K562 (cell line): ENCODE measurements around the gene SLC29A3. TPM values are rescaled to one million over a fixed set of nuclear protein-coding genes. Genes with fewer than 3 reads are reported as not detected.

Experiments used
- ELF4 ChIP-seq: fragments of 450-650 bp; formaldehyde crosslinking; IDR thresholded peaks from 2 replicates; pipeline ENCODE4 v1.4.0; 2022; ENCODE audit warnings: missing genetic modification characterization
- GTF3C2 ChIP-seq: IDR thresholded peaks from 3 replicates; pipeline ENCODE4 v1.6.1; 2011; ENCODE audit warnings: borderline replicate concordance, mild to moderate bottlenecking, moderate library complexity; ENCODE audit not compliant: insufficient read length; ENCODE audit errors: extremely low read depth
- OTX1 ChIP-seq: fragments of 450-650 bp; formaldehyde crosslinking; IDR thresholded peaks from 2 replicates; pipeline ENCODE4 v1.4.0; 2022; ENCODE audit warnings: mild to moderate bottlenecking
- polyA plus RNA-seq, 8 experiments: library from polyadenylated mRNA; depleted of rRNA in 4 of 8; stranded (reverse) in 5 of 8; unstranded in 3 of 8; fragments of >200 nt; fragmentation: Nextera tagmentation in 2 of 8; fragmentation: Illumina TruSeq in 1 of 8; extraction: Ambion mirVana in 2 of 8; extraction: Trizol in 1 of 8; gene quantifications; 2 replicates each; pipeline versions ENCODE4 v1.2.1 to v1.2.3, GENCODE V29; 2011 to 2014; ENCODE audit warnings: inconsistent platforms in 1 of 8, missing spikeins in 1 of 8
- total RNA-seq, 7 experiments: library from RNA; depleted of rRNA in 6 of 7; stranded (reverse); fragments of >200 nt in 6 of 7; fragmentation: Illumina TruSeq in 2 of 7; extraction: Trizol in 2 of 7; gene quantifications; 2 replicates each; pipeline versions ENCODE4 v1.2.1 to v1.2.3, GENCODE V29; 2011 to 2021; ENCODE audit warnings: low replicate concordance in 1 of 7
- TF ChIP-seq, protein P1 (sequence below): fragments of 450-650 bp; IDR thresholded peaks from 2 replicates; pipeline ENCODE4 v1.6.1; 2018; ENCODE audit not compliant: partially characterized antibody

SLC29A3 gene
- total and polyA plus RNA-seq, 9 of the 15 experiments (the other 6 are each of a cell fraction or from before 2014, with no cell fraction given): 2.1 to 10.7 (median 4.6) TPM

GRCh38 chr10:71280825-71281224, 38.2 kb upstream of the SLC29A3 start (continued):
- TF ChIP-seq, protein P1, sequence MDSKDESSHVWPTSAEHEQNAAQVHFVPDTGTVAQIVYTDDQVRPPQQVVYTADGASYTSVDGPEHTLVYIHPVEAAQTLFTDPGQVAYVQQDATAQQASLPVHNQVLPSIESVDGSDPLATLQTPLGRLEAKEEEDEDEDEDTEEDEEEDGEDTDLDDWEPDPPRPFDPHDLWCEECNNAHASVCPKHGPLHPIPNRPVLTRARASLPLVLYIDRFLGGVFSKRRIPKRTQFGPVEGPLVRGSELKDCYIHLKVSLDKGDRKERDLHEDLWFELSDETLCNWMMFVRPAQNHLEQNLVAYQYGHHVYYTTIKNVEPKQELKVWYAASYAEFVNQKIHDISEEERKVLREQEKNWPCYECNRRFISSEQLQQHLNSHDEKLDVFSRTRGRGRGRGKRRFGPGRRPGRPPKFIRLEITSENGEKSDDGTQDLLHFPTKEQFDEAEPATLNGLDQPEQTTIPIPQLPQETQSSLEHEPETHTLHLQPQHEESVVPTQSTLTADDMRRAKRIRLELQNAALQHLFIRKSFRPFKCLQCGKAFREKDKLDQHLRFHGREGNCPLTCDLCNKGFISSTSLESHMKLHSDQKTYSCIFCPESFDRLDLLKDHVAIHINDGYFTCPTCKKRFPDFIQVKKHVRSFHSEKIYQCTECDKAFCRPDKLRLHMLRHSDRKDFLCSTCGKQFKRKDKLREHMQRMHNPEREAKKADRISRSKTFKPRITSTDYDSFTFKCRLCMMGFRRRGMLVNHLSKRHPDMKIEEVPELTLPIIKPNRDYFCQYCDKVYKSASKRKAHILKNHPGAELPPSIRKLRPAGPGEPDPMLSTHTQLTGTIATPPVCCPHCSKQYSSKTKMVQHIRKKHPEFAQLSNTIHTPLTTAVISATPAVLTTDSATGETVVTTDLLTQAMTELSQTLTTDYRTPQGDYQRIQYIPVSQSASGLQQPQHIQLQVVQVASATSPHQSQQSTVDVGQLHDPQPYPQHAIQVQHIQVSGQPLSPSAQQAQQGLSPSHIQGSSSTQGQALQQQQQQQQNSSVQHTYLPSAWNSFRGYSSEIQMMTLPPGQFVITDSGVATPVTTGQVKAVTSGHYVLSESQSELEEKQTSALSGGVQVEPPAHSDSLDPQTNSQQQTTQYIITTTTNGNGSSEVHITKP: peak; percentile 55
- TF ChIP-seq ELF4 (CRISPR knock-in tag) (peak; percentile 17; the same call in 1 of the 2 replicates), OTX1 (CRISPR knock-in tag) (0 out of 2 replicates have a peak, but pooled peaks have one; percentile 46), GTF3C2 (no peak)
